Measurements from ENCODE around the gene NFILZ. TPM values are rescaled to one million over a fixed set of nuclear protein-coding genes. Genes with fewer than 3 reads are reported as not detected.

NFILZ gene
- total and polyA plus RNA-seq, 2 of the 8 experiments (the other 6 are each of a cell fraction or from before 2014, with no cell fraction given) = not detected

DNA sequence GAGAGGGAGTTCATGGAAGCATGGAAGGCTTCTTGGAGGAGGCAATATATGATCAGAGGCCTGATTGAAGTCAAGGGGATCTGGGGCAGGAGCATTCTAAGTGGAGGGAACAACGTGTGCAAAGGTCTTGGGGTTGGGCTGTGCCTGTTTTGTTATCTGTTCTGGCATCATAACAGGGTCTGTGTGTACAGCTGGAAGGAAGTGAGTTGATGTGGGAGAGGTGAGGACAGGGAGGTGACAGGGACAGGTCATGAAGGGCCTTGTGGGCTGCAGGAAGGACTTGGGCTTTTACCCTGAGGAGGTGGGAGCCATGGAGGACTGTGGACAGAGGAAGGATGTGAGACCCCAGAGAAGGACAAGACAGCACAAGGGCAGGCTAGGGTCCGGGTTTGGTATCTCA lies 1.2 kb upstream of the NFILZ start:
- H3K56ac ChIP-seq (replicated peaks; ENCODE audit: insufficient read length, low read depth, low read length) = no peak overlapping the region
- H3K18ac ChIP-seq (ENCODE audit: extremely low read depth, low read length) = peak overlapping the region; percentile 6; the same call in 1 of the 2 replicates
- ChIA-PET POLR2A (ENCODE audit: partially characterized antibody) (no interaction called here), CTCF (ENCODE audit: partially characterized antibody) (interaction anchor here (2.3 kb wide), 1 partner anchor 13 kb away, joined by 10 read pairs; no protein-coding TSS in a partner anchor)
- H4K5ac ChIP-seq (ENCODE audit: insufficient read length, low read depth, low read length) = no peak overlapping the region
- H2AK5ac ChIP-seq (ENCODE audit: low read depth, low read length) = no peak overlapping the region
- H3K14ac ChIP-seq (ENCODE audit: insufficient read length) = no peak overlapping the region
- no peak overlapping the region for H3K4me3 ChIP-seq (ENCODE audit: extremely low read depth in 1 of 4, insufficient read depth in 2 of 4, low read depth in 3 of 4, low read length in 4 of 4)
- no peak overlapping the region for H2AFZ ChIP-seq (ENCODE audit: low read length)
- no peak overlapping the region for H2BK12ac ChIP-seq (ENCODE audit: low read depth, low read length)
- WGBS, 2 experiments (ENCODE audit: extremely low coverage in 1 of 2, insufficient coverage in 1 of 2, insufficient read length in 1 of 2, insufficient replicate concordance in 2 of 2, low coverage in 1 of 2, low lambda C conversion rate in 2 of 2, missing lambda C conversion rate in 1 of 2) = 87% methylated on average over 2 of the region's 2 CpGs; no CpG with 5 or more reads in 1 of the 2 experiments
- no peaks in the 10 kb centered on the region for H4K20me1 ChIP-seq (replicated peaks in 1 of 2; ENCODE audit: control insufficient read depth in 1 of 2, insufficient read depth in 2 of 2, low read length in 2 of 2)
- FAIRE-seq = no peak
- no peak overlapping the region for H4K91ac ChIP-seq (replicated peaks; ENCODE audit: insufficient read length, low read length)
- no peak for DNase-seq (ENCODE audit: low read depth in 1 of 2, low spot score in 2 of 2)
- no peak overlapping the region for H4K8ac ChIP-seq (ENCODE audit: extremely low read depth, insufficient read depth, low read length)
- H3K23me2 ChIP-seq (ENCODE audit: low read depth, low read length) = no peaks in the 10 kb centered on the region
- no peak overlapping the region for H2BK15ac ChIP-seq (ENCODE audit: low read length)
- H3K4me2 ChIP-seq (ENCODE audit: insufficient read depth in 1 of 2, low read depth in 2 of 2, low read length in 2 of 2) = no peak overlapping the region
- no peaks in the 10 kb centered on the region for H3K79me2 ChIP-seq (ENCODE audit: control insufficient read depth in 1 of 2, insufficient read depth in 2 of 2, low read length in 2 of 2)
- H3K4ac ChIP-seq (replicated peaks; ENCODE audit: insufficient read length, low read depth, low read length) = no peak overlapping the region
- no peaks in the 10 kb centered on the region for H3K36me3 ChIP-seq (ENCODE audit: control insufficient read depth in 2 of 4, insufficient read depth in 4 of 4, low read length in 3 of 4)
- H3K23ac ChIP-seq (ENCODE audit: insufficient read length) = no peak overlapping the region
- no peak overlapping the region for H2BK5ac ChIP-seq (ENCODE audit: low read depth, low read length)
- no peak overlapping the region for H3K27ac ChIP-seq (ENCODE audit: low read depth, low read length)
- TF ChIP-seq RNF2 (IDR thresholded peaks at IDR 0.05; ENCODE audit: borderline replicate concordance, low read depth, low read length, missing control alignments, poor library complexity, severe bottlenecking) = no peak
- TF ChIP-seq CEBPB (IDR thresholded peaks at IDR 0.05; ENCODE audit: low read depth, low read length) = no peak
- TF ChIP-seq, protein P1, sequence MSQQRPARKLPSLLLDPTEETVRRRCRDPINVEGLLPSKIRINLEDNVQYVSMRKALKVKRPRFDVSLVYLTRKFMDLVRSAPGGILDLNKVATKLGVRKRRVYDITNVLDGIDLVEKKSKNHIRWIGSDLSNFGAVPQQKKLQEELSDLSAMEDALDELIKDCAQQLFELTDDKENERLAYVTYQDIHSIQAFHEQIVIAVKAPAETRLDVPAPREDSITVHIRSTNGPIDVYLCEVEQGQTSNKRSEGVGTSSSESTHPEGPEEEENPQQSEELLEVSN (IDR thresholded peaks at IDR 0.05) = no peak
- TF ChIP-seq, protein P2, sequence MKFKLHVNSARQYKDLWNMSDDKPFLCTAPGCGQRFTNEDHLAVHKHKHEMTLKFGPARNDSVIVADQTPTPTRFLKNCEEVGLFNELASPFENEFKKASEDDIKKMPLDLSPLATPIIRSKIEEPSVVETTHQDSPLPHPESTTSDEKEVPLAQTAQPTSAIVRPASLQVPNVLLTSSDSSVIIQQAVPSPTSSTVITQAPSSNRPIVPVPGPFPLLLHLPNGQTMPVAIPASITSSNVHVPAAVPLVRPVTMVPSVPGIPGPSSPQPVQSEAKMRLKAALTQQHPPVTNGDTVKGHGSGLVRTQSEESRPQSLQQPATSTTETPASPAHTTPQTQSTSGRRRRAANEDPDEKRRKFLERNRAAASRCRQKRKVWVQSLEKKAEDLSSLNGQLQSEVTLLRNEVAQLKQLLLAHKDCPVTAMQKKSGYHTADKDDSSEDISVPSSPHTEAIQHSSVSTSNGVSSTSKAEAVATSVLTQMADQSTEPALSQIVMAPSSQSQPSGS (IDR thresholded peaks at IDR 0.05; ENCODE audit: low read length) = no peak
- no peaks in the 10 kb centered on the region for H3K27me3 ChIP-seq (replicated peaks in 1 of 4; ENCODE audit: control insufficient read depth in 3 of 4, extremely low read depth in 1 of 4, insufficient read depth in 3 of 4, low read length in 3 of 4)
- no peak overlapping the region for H3K9ac ChIP-seq (replicated peaks in 1 of 4; ENCODE audit: extremely low read depth in 1 of 4, low read depth in 3 of 4, low read length in 3 of 4)
- H2BK20ac ChIP-seq (ENCODE audit: low read length) = no peak overlapping the region
- H2BK120ac ChIP-seq (replicated peaks; ENCODE audit: low read depth, low read length) = no peak overlapping the region
- H3K79me1 ChIP-seq (ENCODE audit: low read depth, low read length) = no peaks in the 10 kb centered on the region
- no peaks in the 10 kb centered on the region; a peak in 1 of 4 replicates for H3K9me3 ChIP-seq (ENCODE audit: insufficient read depth in 2 of 2, low read depth in 1 of 2, low read length in 1 of 2)
- peaks cover 2 to 10% (median 8%) of the 10 kb centered on the region in 4 experiments; a peak in 6 of 7 replicates for H3K4me1 ChIP-seq (replicated peaks in 1 of 4; ENCODE audit: control insufficient read depth in 3 of 4, insufficient read depth in 4 of 4, low read length in 3 of 4)

Data from H1 (cell line).